Tibial nerve (tissue), 3 donors: ENCODE results near the gene CAV3.

Experiments used
- CTCF ChIP-seq, 5 experiments: fragments of 200-600 bp in 3 of 5; fragments of 450-650 bp in 2 of 5; sonication (generic) in 3 of 5; IDR thresholded peaks; one replicate each; pipeline ENCODE4 v1.5.1; 2016 to 2019; ENCODE audit warnings: antibody characterized with exemption in 5 of 5, mild to moderate bottlenecking in 3 of 5, moderate library complexity in 2 of 5
- POLR2A ChIP-seq, 2 donors: fragments of 450-650 bp; IDR thresholded peaks; one replicate each; pipeline ENCODE4 v1.6.1; 2017; ENCODE audit warnings: antibody characterized with exemption in 2 of 2, mild to moderate bottlenecking in 2 of 2, moderate library complexity in 2 of 2

GRCh38 chr3:8755564-8756237 lies 22.1 kb downstream of the CAV3 start:
- TF ChIP-seq CTCF (IDR thresholded peaks at IDR 0.05): no peak
- no peak for TF ChIP-seq POLR2A (IDR thresholded peaks at IDR 0.05)
